Heart left ventricle (tissue), 16 donors: ENCODE data around the gene EVX1. TPM values are rescaled to one million over a fixed set of nuclear protein-coding genes. Genes with fewer than 3 reads are reported as not detected.

Experiments
- ATAC-seq, 4 donors: fragments of 200-7000 bp; cut with Tn5 transposase; one replicate each; pipeline ENCODE4 v1.9.1; 2020 to 2022; ENCODE audit warnings: moderate library complexity in 4 of 4, mild to moderate bottlenecking in 3 of 4, moderate number of reproducible peaks in 1 of 4
- DNase-seq, 5 donors: peaks; one replicate each; pipeline ENCODE4 v3.0.0-alpha.2; 2020
- H3K27ac ChIP-seq, 12 donors: fragments of 200-600 bp; sonication (generic) in 4 of 12; one replicate each; pipeline versions ENCODE4 v1.5.0 to v1.8.0; 2016 to 2022; ENCODE audit warnings: mild to moderate bottlenecking in 2 of 12
- H3K27me3 ChIP-seq, 9 donors: fragments of 200-600 bp; sonication (generic) in 2 of 9; one replicate each; pipeline versions ENCODE4 v1.5.1 to v1.8.0; 2016 to 2022; ENCODE audit warnings: mild to moderate bottlenecking in 3 of 9
- H3K36me3 ChIP-seq, 9 donors: fragments of 200-600 bp; sonication (generic) in 2 of 9; one replicate each; pipeline versions ENCODE4 v1.5.0 to v1.8.0; 2018 to 2022; ENCODE audit warnings: mild to moderate bottlenecking in 2 of 9
- H3K4me1 ChIP-seq, 12 donors: fragments of 200-600 bp; sonication (generic) in 4 of 12; one replicate each; pipeline versions ENCODE4 v1.5.0 to v1.8.0; 2016 to 2022; ENCODE audit warnings: mild to moderate bottlenecking in 3 of 12
- H3K4me3 ChIP-seq, 12 donors: fragments of 200-600 bp; sonication (generic) in 4 of 12; one replicate each; pipeline versions ENCODE4 v1.5.0 to v1.8.0; 2017 to 2022; ENCODE audit warnings: mild to moderate bottlenecking in 9 of 12, moderate library complexity in 4 of 12
- H3K9me3 ChIP-seq, 12 donors: fragments of 200-600 bp; sonication (generic) in 4 of 12; one replicate each; pipeline versions ENCODE4 v1.5.0 to v1.8.0; 2016 to 2022; ENCODE audit warnings: mild to moderate bottlenecking in 1 of 12
- CTCF ChIP-seq, 12 donors: fragments of 200-600 bp; sonication (generic) in 4 of 12; IDR thresholded peaks; one replicate each; pipeline versions ENCODE4 v1.5.0 to v1.8.0; 2018 to 2022; ENCODE audit warnings: antibody characterized with exemption in 12 of 12, mild to moderate bottlenecking in 5 of 12
- POLR2A ChIP-seq, 2 donors: fragments of 450-650 bp; IDR thresholded peaks; one replicate each; pipeline ENCODE4 v1.6.1; 2017; ENCODE audit warnings: antibody characterized with exemption in 2 of 2, mild to moderate bottlenecking in 2 of 2, moderate library complexity in 2 of 2
- WGBS, 4 donors: extraction: QIAGEN DNeasy Blood & Tissue Kit in 2 of 4; methylation state at CpG; one replicate each; pipeline versions ENCODE4 v1.1.5 to v1.1.7; 2013 to 2018; 5-methylcytosine and 5-hydroxymethylcytosine counted together
- intact Hi-C, 10 donors: fragments of 100-400 bp; cut with DNase I; formaldehyde crosslinking; loops; one replicate each; pipeline versions ENCODE4 v1.11.1 to v1.14.2; 2022
- polyA plus RNA-seq, 2 donors: library from polyadenylated mRNA; stranded (reverse); fragments of 200-250 nt; gene quantifications; one replicate each; pipeline ENCODE4 v1.2.3, GENCODE V29; 2013
- total RNA-seq, 9 donors: library from RNA; depleted of rRNA in 2 of 9; stranded (reverse); fragments of >200 nt in 2 of 9; fragmentation: NEBNext Ultra II Directional in 3 of 9; extraction: Animal tissue kit (Norgen Biotek cat#: 25700) in 3 of 9; gene quantifications; one replicate each; pipeline versions ENCODE4 v1.1.0 to v1.2.4, GENCODE V29; 2016 to 2023
- donor health status: ischemic (EF 13 %, LVEDD 7.1; RV severe dilation, severe dysfunction).
- donor health status: healthy with polysubstance abuse.
- donor health status: DM: no; HTN: yes; CAD: no.
- donor health status: DM: no; HTN: no; CAD: no.
- donor health status: ischemic (EF 25% LVEDD 6.9; RV normal size, moderate dysfunction).
- donor health status: ischemic (EF 25% LVEDD 5.7; RV mildly dilated, moderate dysfunction).
- donor health status: healthy.
- donor health status: DM: yes; HTN: yes; CAD: no.
- donor health status: ischemic (EF 35%, LVEDD 5.7; RV mildly dilated, moderate dysfunction).
- donor health status: nonischemic (EF 11% LVEDD 7.7; RV severe dilation, severe dysfunction).
- donor health status: DM: yes; HTN: yes; CAD: no.
- donor health status: PGD.
- donor health status: ischemic (EF 29% LVEDD 5.4; RV normal size, mild dysfunction).
- donor health status: nonischemic (EF 23%, LVEDD 6.1; RV moderate dilation, normal function).

Gene EVX1
- total and polyA plus RNA-seq, 11 donors = not detected

- intact Hi-C loops = no loop called here
- 17 to 37% (median 22%) methylated on average over 2 of the region's 2 CpGs for WGBS, 4 donors
- no peaks in the 10 kb centered on the region for H3K4me1 ChIP-seq
- no peak overlapping the region for H3K27ac ChIP-seq
- H3K9me3 ChIP-seq = peaks cover 0 to 13% (median 4%) of the 10 kb centered on the region in 12 donors
- no peak overlapping the region for H3K4me3 ChIP-seq
- no peak for TF ChIP-seq CTCF (IDR thresholded peaks at IDR 0.05)
- TF ChIP-seq POLR2A (IDR thresholded peaks at IDR 0.05) = no peak
- peaks cover 0 to 8% (median 0%) of the 10 kb centered on the region in 9 donors for H3K27me3 ChIP-seq
- no peaks in the 10 kb centered on the region for H3K36me3 ChIP-seq
- ATAC-seq (peak in 2 of 4 donors; percentile 83 to 93), DNase-seq (no peak)
These were observed 35.0 kb downstream of the EVX1 start for GRCh38 chr7:27277628-27278027.

- DNase-seq = no peak
- WGBS, 4 donors = 68 to 79% (median 74%) methylated on average over 3 of the region's 3 CpGs
- no peaks in the 10 kb centered on the region for H3K9me3 ChIP-seq
- ATAC-seq = no peak
- TF ChIP-seq POLR2A (IDR thresholded peaks at IDR 0.05) (no peak), CTCF (IDR thresholded peaks at IDR 0.05) (no peak)
- H3K4me3 ChIP-seq = no peak overlapping the region
- no peaks in the 10 kb centered on the region for H3K36me3 ChIP-seq
- no peak overlapping the region for H3K27ac ChIP-seq
- intact Hi-C loops = no loop called here
- peaks cover 0 to 20% (median 0%) of the 10 kb centered on the region in 9 donors for H3K27me3 ChIP-seq
- H3K4me1 ChIP-seq = no peaks in the 10 kb centered on the region
These were observed 41.0 kb downstream of the EVX1 start for GRCh38 chr7:27283558-27283957.

GRCh38 chr7:27295236-27295635, 52.6 kb downstream of the EVX1 start:
- H3K36me3 ChIP-seq = no peaks in the 10 kb centered on the region
- H3K27me3 ChIP-seq = peaks cover 0 to 8% (median 0%) of the 10 kb centered on the region in 9 donors
- TF ChIP-seq POLR2A (IDR thresholded peaks at IDR 0.05) (no peak), CTCF (IDR thresholded peaks at IDR 0.05) (no peak)
- intact Hi-C loops = no loop called here
- no peak overlapping the region for H3K27ac ChIP-seq
- peaks cover 0 to 4% (median 0%) of the 10 kb centered on the region in 12 donors for H3K9me3 ChIP-seq
- DNase-seq (no peak), ATAC-seq (no peak)
- no peaks in the 10 kb centered on the region for H3K4me1 ChIP-seq
- H3K4me3 ChIP-seq = no peak overlapping the region
- WGBS, 4 donors = 70 to 85% (median 82%) methylated on average over 2 of the region's 2 CpGs

GRCh38 chr7:27297356-27297755, 54.8 kb downstream of the EVX1 start:
- H3K4me3 ChIP-seq = no peak overlapping the region
- WGBS, 4 donors = 63 to 69% (median 68%) methylated on average over 8 of the region's 8 CpGs
- no peaks in the 10 kb centered on the region for H3K4me1 ChIP-seq
- H3K27ac ChIP-seq = no peak overlapping the region
- ATAC-seq (no peak), DNase-seq (no peak)
- peaks cover 0 to 16% (median 0%) of the 10 kb centered on the region in 9 donors for H3K27me3 ChIP-seq
- peaks cover 0 to 5% (median 0%) of the 10 kb centered on the region in 12 donors for H3K9me3 ChIP-seq
- H3K36me3 ChIP-seq = no peaks in the 10 kb centered on the region
- intact Hi-C loops = no loop called here
- TF ChIP-seq CTCF (IDR thresholded peaks at IDR 0.05) = no peak

Other genes with a start within 250 kb of the EVX1 start
- gene HOXA1, start 146.8 kb upstream of the EVX1 start, total RNA-seq = under 1 TPM in 3 of 9 donors, not detected in 6; 0.12 to 0.66 (median 0.59) TPM
- gene HOXA1, start 146.8 kb upstream of the EVX1 start, polyA plus RNA-seq = under 1 TPM in 1 of 2 donors, not detected in 1; 0.07 TPM
- gene HOXA2, start 140.1 kb upstream of the EVX1 start, total RNA-seq = under 1 TPM in 2 of 9 donors, not detected in 7; 0.14 to 0.57 TPM
- under 1 TPM in 1 of 2 donors, not detected in 1; 0.03 TPM for gene HOXA2, start 140.1 kb upstream of the EVX1 start, polyA plus RNA-seq
- 1 to 10 TPM in 3 of 9 donors, under 1 TPM in 5, not detected in 1; 0.23 to 2.6 (median 0.88) TPM for gene HOXA4, start 112.0 kb upstream of the EVX1 start, total RNA-seq
- under 1 TPM; 0.50 to 0.69 TPM for gene HOXA4, start 112.0 kb upstream of the EVX1 start, polyA plus RNA-seq
- 1 to 10 TPM in 1 of 9 donors, under 1 TPM in 2, not detected in 6; 0.28 to 2.8 (median 0.44) TPM for gene HOXA5, start 99.1 kb upstream of the EVX1 start, total RNA-seq
- gene HOXA5, start 99.1 kb upstream of the EVX1 start, polyA plus RNA-seq = under 1 TPM in 1 of 2 donors, not detected in 1; 0.07 TPM
- gene HOXA6, start 95.0 kb upstream of the EVX1 start, total RNA-seq = not detected
- gene HOXA6, start 95.0 kb upstream of the EVX1 start, polyA plus RNA-seq = not detected
- 1 to 10 TPM in 3 of 9 donors, under 1 TPM in 4, not detected in 2; 0.19 to 3.1 (median 0.67) TPM for gene HOXA3, start 90.2 kb upstream of the EVX1 start, total RNA-seq
- gene HOXA3, start 90.2 kb upstream of the EVX1 start, polyA plus RNA-seq = under 1 TPM; 0.07 to 0.11 TPM
- under 1 TPM in 1 of 9 donors, not detected in 8; 0.29 TPM for gene HOXA7, start 86.1 kb upstream of the EVX1 start, total RNA-seq
- gene HOXA7, start 86.1 kb upstream of the EVX1 start, polyA plus RNA-seq = not detected
- gene HOXA9, start 77.3 kb upstream of the EVX1 start, total RNA-seq = under 1 TPM in 1 of 9 donors, not detected in 8; 0.29 TPM
- not detected for gene HOXA9, start 77.3 kb upstream of the EVX1 start, polyA plus RNA-seq
- under 1 TPM in 2 of 9 donors, not detected in 7; 0.18 to 0.36 TPM for gene HOXA10, start 68.5 kb upstream of the EVX1 start, total RNA-seq
- gene HOXA10, start 68.5 kb upstream of the EVX1 start, polyA plus RNA-seq = under 1 TPM in 1 of 2 donors, not detected in 1; 0.06 TPM
- not detected for gene HOXA11, start 57.6 kb upstream of the EVX1 start, total RNA-seq
- not detected for gene HOXA11, start 57.6 kb upstream of the EVX1 start, polyA plus RNA-seq
- gene HOXA13, start 42.7 kb upstream of the EVX1 start, total RNA-seq = not detected
- gene HOXA13, start 42.7 kb upstream of the EVX1 start, polyA plus RNA-seq = not detected